Activated T-helper 1 cell treated with anti-CD3 and anti-CD28 coated beads, Interleukin-12 subunit alpha, Interleukin-12 subunit beta, Interleukin-2, Interleukin-4 antibody, amounts not matched to agents 30 ng/mL and 10 ng/mL and 1 ng/mL, durations not matched to agents 14 hours and 24 hours and 36 hours (primary cell): ENCODE data around the gene LSM5. TPM values are rescaled to one million over a fixed set of nuclear protein-coding genes. Genes with fewer than 3 reads are reported as not detected.
"Not testable (repeated sequence)": the region's sequence is repeated elsewhere in the genome, so short reads cannot be mapped to it uniquely, and the experiment has no call there.

Experiments used
- DNase-seq: peaks from one replicate; pipeline ENCODE4 v3.0.0; 2021; ENCODE audit warnings: low spot score
- H3K27ac Mint-ChIP-seq: one replicate; pipeline ENCODE4 v1.8.0; 2021; ENCODE audit warnings: mild to moderate bottlenecking, mixed read lengths
- H3K27me3 Mint-ChIP-seq: one replicate; pipeline ENCODE4 v1.8.0; 2022; ENCODE audit warnings: mild to moderate bottlenecking, moderate library complexity, mixed read lengths; ENCODE audit not compliant: insufficient read depth
- H3K36me3 Mint-ChIP-seq: one replicate; pipeline ENCODE4 v1.8.0; 2021; ENCODE audit warnings: low read depth, mixed read lengths
- H3K4me1 Mint-ChIP-seq: one replicate; pipeline ENCODE4 v1.8.0; 2021; ENCODE audit warnings: low read depth, mixed read lengths
- H3K4me3 Mint-ChIP-seq: one replicate; pipeline ENCODE4 v1.8.0; 2021; ENCODE audit warnings: mild to moderate bottlenecking, moderate library complexity, mixed read lengths
- H3K9me3 Mint-ChIP-seq: one replicate; pipeline ENCODE4 v1.8.0; 2021; ENCODE audit warnings: mixed read lengths
- intact Hi-C: fragments of 100-400 bp; cut with micrococcal nuclease; formaldehyde crosslinking; loops from one replicate; pipeline ENCODE4 v1.15.1; 2024
- total RNA-seq: library from RNA; stranded (reverse); gene quantifications from 2 replicates; pipeline ENCODE4 v1.2.3, GENCODE V29; 2022

Gene LSM5
- total RNA-seq, 1 donor from 2014 or later, result 79.6 TPM

DNA sequence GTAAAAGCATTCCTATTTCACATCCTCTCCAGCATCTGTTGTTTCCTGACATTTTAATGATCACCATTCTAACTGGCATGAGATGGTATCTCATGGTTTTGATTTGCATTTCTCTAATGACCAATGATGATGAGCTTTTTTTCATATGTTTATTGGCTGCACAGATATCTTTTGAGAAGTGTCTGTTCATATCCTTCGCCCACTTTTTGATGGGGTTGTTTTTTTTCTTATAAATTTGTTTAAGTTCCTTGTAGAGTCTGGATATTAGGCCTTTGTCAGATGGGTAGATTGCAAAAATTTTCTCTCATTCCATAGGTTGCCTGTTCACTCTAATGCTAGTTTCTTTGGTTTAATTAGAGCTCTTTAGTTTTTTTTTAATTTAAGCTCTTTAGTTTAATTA lies 10.0 kb upstream of the LSM5 start:
- intact Hi-C loops, H3K27ac Mint-ChIP-seq, H3K9me3 Mint-ChIP-seq, DNase-seq, H3K4me3 Mint-ChIP-seq, H3K27me3 Mint-ChIP-seq: not testable (repeated sequence)
- Mint-ChIP-seq H3K4me1 (peaks cover 48% of the 10 kb centered on the region), H3K36me3 (peaks cover 22% of the 10 kb centered on the region)

DNA sequence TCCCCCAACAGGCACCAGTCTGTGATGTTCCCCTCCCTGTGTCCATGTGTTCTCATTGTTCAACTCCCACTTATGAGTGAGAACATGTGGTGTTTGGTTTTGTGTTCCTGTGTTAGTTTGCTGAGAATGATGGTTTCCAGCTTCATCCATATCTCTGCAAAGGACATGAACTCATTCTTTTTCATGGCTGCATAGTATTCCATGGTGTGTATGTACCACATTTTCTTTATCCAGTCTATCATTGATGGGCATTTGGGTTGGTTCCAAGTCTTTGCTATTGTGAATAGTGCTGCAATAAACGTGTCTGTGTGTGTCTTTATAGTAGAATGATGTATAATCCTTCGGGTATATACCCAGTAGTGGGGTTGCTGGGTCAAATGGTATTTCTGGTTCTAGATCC lies 9.6 kb upstream of the LSM5 start:
- intact Hi-C loops, result loop anchor here (10.0 kb wide), 2 partner anchors 1905 to 1995 kb away; partner anchors contain the start of genes GARS1 and GGCT
- not testable (repeated sequence) for H3K9me3 Mint-ChIP-seq, H3K27me3 Mint-ChIP-seq, DNase-seq, H3K4me3 Mint-ChIP-seq, H3K27ac Mint-ChIP-seq
- Mint-ChIP-seq H3K4me1 (peaks cover 48% of the 10 kb centered on the region), H3K36me3 (peaks cover 22% of the 10 kb centered on the region)

- H3K4me3 Mint-ChIP-seq, result peak overlapping the region; percentile 93
- peak overlapping the region; percentile 98 for H3K27ac Mint-ChIP-seq
- peaks cover 16% of the 10 kb centered on the region for H3K36me3 Mint-ChIP-seq
- no peaks in the 10 kb centered on the region for H3K9me3 Mint-ChIP-seq
- DNase-seq, result no peak
- no peaks in the 10 kb centered on the region for H3K27me3 Mint-ChIP-seq
- intact Hi-C loops, result loop anchor here (10.0 kb wide), 2 partner anchors 1901 to 1991 kb away; partner anchors contain the start of genes GARS1 and GGCT
- H3K4me1 Mint-ChIP-seq, result peaks cover 33% of the 10 kb centered on the region
Observed at GRCh38 chr7:32496052-32496813, 6.1 kb upstream of the LSM5 start.

DNA sequence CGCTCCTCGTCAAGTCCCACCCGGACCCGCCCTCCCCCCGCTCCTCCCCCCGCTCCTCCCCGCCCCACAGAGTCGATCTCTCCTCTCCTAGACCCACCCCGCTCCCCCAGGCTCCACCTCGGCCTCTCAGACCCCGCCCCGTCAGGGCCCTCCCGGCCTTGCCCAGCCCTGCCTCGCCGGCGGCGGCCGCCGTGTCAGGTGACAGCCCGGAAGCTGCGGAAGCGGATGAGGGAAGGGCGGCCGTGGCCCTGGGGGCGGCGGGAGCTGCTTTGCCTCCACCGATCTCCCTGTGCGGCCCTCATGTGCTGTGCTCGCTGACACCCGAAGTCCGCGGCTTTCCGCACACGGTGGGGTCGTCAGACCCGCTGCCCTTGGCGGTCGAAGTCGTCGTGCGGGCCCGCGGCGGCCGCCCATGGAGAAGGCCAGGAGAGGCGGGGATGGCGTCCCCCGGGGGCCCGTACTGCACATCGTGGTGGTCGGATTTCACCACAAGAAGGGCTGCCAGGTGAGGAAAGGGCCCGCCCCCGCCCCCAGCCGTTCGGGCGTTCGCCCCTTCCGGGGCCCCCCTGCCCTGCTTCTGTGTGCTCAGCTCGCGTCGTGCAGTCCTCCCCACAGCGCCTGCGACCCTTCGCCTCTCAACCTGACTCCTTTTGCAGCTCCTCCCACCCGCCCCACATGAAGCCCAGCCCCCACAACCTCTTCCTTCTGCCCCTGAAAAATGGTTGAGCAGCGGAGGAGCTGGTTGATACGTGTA lies 5.3 kb upstream of the LSM5 start, which contains the start of gene AVL9:
Gene AVL9 (plus strand): TSS at position 192 of the 754 bp plus-strand sequence. CDS start 221 bp downstream, at position 413.
- Mint-ChIP-seq H3K27me3 (no peaks in the 10 kb centered on the region), H3K27ac (peak within 1 kb of the TSS; percentile 98), H3K4me1 (peaks cover 32% of the 10 kb centered on the region), H3K4me3 (peak within 1 kb of the TSS; percentile 93), H3K9me3 (no peaks in the 10 kb centered on the region), H3K36me3 (peaks cover 11% of the 10 kb centered on the region)
- DNase-seq, result peak; percentile 99
- intact Hi-C loops, result loop anchor here (1.0 to 10.0 kb wide), 8 partner anchors 8 to 1991 kb away; partner anchors contain the start of genes BBS9, GARS1, GGCT and NT5C3A

GRCh38 chr7:32494946-32495297 lies 4.7 kb upstream of the LSM5 start:
- H3K36me3 Mint-ChIP-seq, result peaks cover 7% of the 10 kb centered on the region
- DNase-seq, result no peak
- peaks cover 30% of the 10 kb centered on the region for H3K4me1 Mint-ChIP-seq
- intact Hi-C loops, result loop anchor here (1.0 to 10.0 kb wide), 8 partner anchors 8 to 1990 kb away; partner anchors contain the start of genes BBS9, GARS1, GGCT and NT5C3A
- no peaks in the 10 kb centered on the region for H3K27me3 Mint-ChIP-seq
- H3K4me3 Mint-ChIP-seq, result peak overlapping the region; percentile 92
- H3K27ac Mint-ChIP-seq, result peak overlapping the region; percentile 88
- H3K9me3 Mint-ChIP-seq, result no peaks in the 10 kb centered on the region

- no peak for DNase-seq
- peaks cover 16% of the 10 kb centered on the region for H3K36me3 Mint-ChIP-seq
- intact Hi-C loops, result loop anchor here (1.0 to 10.0 kb wide), 8 partner anchors 63 to 1985 kb away; partner anchors contain the start of genes BBS9, GARS1, GGCT and RP9
- no peaks in the 10 kb centered on the region for H3K27me3 Mint-ChIP-seq
- peaks cover 24% of the 10 kb centered on the region for H3K4me1 Mint-ChIP-seq
- peak overlapping the region; percentile 91 for H3K27ac Mint-ChIP-seq
- H3K4me3 Mint-ChIP-seq, result peak overlapping the region; percentile 89
- no peaks in the 10 kb centered on the region for H3K9me3 Mint-ChIP-seq
Observed at GRCh38 chr7:32489788-32490126, 423 bp downstream of the LSM5 start.

GRCh38 chr7:32481921-32482320 lies 8.3 kb downstream of the LSM5 start:
- no peak for DNase-seq
- Mint-ChIP-seq H3K36me3 (peaks cover 9% of the 10 kb centered on the region), H3K4me3 (no peak overlapping the region), H3K4me1 (peaks cover 8% of the 10 kb centered on the region), H3K27me3 (peaks cover 4% of the 10 kb centered on the region), H3K27ac (no peak overlapping the region), H3K9me3 (no peaks in the 10 kb centered on the region)
- intact Hi-C loops, result loop anchor here (5.0 kb wide), 1 partner anchor 740 kb away; no protein-coding TSS in a partner anchor

GRCh38 chr7:32481176-32481575 lies 9.0 kb downstream of the LSM5 start:
- Mint-ChIP-seq H3K4me1 (peaks cover 8% of the 10 kb centered on the region), H3K27me3 (peaks cover 4% of the 10 kb centered on the region), H3K36me3 (peaks cover 8% of the 10 kb centered on the region), H3K27ac (no peak overlapping the region), H3K9me3 (no peaks in the 10 kb centered on the region), H3K4me3 (no peak overlapping the region)
- intact Hi-C loops, result loop anchor here (5.0 kb wide), 1 partner anchor 739 kb away; no protein-coding TSS in a partner anchor
- no peak for DNase-seq

DNA sequence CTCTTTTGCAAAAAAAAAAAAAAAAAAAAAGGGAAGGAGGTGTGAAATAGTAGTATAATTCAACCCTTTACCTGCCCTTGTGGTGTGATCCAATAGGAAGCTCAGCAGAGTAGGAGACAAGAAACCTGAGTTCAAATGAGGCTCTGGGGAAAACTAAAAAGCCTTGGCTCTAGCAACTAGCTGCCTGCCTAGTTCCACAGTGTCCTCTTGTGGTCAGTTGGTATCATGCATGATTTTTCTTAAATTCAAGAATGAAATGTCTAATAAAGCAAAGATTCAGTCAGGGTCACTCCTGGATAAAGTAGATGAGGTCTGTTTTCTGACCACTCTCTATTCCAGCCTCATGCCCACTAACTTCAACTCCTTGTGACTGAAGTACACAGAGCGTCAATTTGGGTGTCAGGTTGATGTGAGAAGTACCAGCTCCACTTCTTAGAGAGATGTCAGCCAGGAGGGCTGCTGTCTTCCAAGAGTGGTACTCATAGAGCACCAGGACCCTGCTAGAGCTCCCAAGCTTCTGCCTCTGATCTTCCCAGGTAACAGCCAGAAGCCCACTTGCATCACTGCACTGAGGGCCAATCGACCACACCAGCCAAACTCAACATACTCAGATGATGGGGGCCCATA lies 10.5 kb downstream of the LSM5 start:
- DNase-seq, result no peak
- Mint-ChIP-seq H3K27me3 (peaks cover 4% of the 10 kb centered on the region), H3K27ac (no peak overlapping the region), H3K4me3 (no peak overlapping the region), H3K36me3 (no peaks in the 10 kb centered on the region), H3K9me3 (no peaks in the 10 kb centered on the region), H3K4me1 (peaks cover 8% of the 10 kb centered on the region)
- intact Hi-C loops, result loop anchor here (5.0 kb wide), 1 partner anchor 737 kb away; no protein-coding TSS in a partner anchor

DNA sequence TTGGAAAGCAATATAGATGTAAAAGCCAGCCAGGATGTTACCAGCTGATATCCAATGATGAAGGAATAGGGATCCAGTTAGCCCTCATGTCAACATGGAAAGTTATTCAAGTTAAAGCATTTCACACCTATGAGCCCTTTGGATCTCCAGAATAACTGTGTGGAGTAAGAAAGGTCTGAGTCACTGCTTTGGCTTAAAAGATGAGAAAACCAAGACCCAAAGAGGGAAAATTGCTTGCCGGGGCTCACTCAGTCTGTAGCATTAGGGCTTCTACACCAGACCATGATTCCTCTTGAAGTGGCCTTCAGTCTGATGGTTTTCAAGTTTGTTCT lies 12.6 kb downstream of the LSM5 start:
- no peak for DNase-seq
- Mint-ChIP-seq H3K9me3 (no peaks in the 10 kb centered on the region), H3K27ac (no peak overlapping the region), H3K27me3 (peaks cover 4% of the 10 kb centered on the region), H3K4me1 (peaks cover 8% of the 10 kb centered on the region), H3K4me3 (no peak overlapping the region), H3K36me3 (no peaks in the 10 kb centered on the region)
- intact Hi-C loops, result no loop called here

DNA sequence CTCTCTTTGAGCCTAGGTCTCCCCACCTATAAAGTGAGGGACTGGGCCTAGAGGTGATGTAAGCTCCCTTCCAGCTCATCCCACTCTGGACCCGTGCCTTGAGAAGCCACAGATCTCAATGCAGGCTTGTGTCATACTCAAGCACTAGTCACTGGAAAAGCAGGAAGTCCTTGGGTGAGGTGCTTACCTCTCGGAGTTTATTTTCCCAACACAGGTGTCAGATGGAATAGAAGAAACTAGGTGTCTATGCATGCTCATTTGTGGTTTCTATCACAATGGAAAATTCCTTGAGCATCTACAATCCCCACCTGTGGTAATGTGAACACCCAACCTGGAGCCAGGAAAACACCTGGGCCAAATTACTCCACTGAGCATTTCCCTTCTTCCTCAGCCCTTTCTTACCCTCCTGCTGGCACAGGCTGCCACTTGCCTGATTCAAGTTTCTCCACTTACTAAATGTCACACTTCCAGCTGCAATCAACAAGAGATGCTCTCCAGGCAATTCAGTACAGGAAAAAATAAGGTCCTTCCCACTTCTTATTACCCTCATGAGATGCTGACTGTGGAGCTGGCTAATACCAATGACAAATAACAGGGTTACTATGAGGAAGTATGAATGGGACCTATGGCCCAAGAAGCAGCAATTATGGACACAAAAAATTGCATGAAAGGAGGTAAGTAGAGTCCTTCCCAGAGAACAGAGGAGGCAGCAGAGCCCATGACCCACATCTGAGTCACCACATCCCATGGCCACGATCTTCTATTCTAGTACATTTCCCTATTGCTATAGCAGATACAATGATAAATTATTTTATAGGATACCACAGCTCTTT lies 13.1 kb downstream of the LSM5 start:
- H3K4me1 Mint-ChIP-seq, result peaks cover 8% of the 10 kb centered on the region
- no peak for DNase-seq
- H3K9me3 Mint-ChIP-seq, result no peaks in the 10 kb centered on the region
- peaks cover 4% of the 10 kb centered on the region for H3K27me3 Mint-ChIP-seq
- H3K27ac Mint-ChIP-seq, result no peak overlapping the region
- intact Hi-C loops, result no loop called here
- H3K4me3 Mint-ChIP-seq, result no peak overlapping the region
- no peaks in the 10 kb centered on the region for H3K36me3 Mint-ChIP-seq

GRCh38 chr7:32474008-32474407 lies 16.2 kb downstream of the LSM5 start:
- DNase-seq, result no peak
- intact Hi-C loops, result no loop called here
- Mint-ChIP-seq H3K9me3 (no peaks in the 10 kb centered on the region), H3K27me3 (peaks cover 4% of the 10 kb centered on the region), H3K4me1 (no peaks in the 10 kb centered on the region), H3K36me3 (no peaks in the 10 kb centered on the region), H3K27ac (no peak overlapping the region), H3K4me3 (no peak overlapping the region)
